Skeletal muscle tissue (tissue), 4 donors: ENCODE results near the gene TNFRSF12A. TPM values are rescaled to one million over a fixed set of nuclear protein-coding genes. Genes with fewer than 3 reads are reported as not detected.

ENCODE experiments used
- H3K27ac ChIP-seq: one replicate; pipeline ENCODE4 v1.7.0; 2013; ENCODE audit warnings: mild to moderate bottlenecking, low read depth, low read length, inconsistent platforms
- H3K27me3 ChIP-seq, 3 donors: one replicate each; pipeline ENCODE4 v1.7.0; 2013; ENCODE audit warnings: low read length in 3 of 3; ENCODE audit not compliant: control insufficient read depth in 3 of 3, insufficient read depth in 3 of 3
- H3K36me3 ChIP-seq, 3 donors: one replicate each; pipeline ENCODE4 v1.7.0; 2013; ENCODE audit warnings: low read length in 3 of 3; ENCODE audit not compliant: control insufficient read depth in 3 of 3, insufficient read depth in 3 of 3
- H3K4me1 ChIP-seq, 3 donors: one replicate each; pipeline ENCODE4 v1.7.0; 2013; ENCODE audit warnings: low read length in 3 of 3, mild to moderate bottlenecking in 3 of 3; ENCODE audit not compliant: control insufficient read depth in 3 of 3, insufficient read depth in 3 of 3
- H3K4me3 ChIP-seq, 3 donors: one replicate each; pipeline ENCODE4 v1.7.0; 2013; ENCODE audit warnings: low read length in 3 of 3
- H3K9ac ChIP-seq, 3 donors: one replicate each; pipeline ENCODE4 v1.7.0; 2013; ENCODE audit warnings: low read length in 3 of 3, mild to moderate bottlenecking in 3 of 3, moderate library complexity in 2 of 3, low read depth in 1 of 3
- H3K9me3 ChIP-seq, 3 donors: one replicate each; pipeline ENCODE4 v1.7.0; 2013; ENCODE audit warnings: low read length in 3 of 3; ENCODE audit not compliant: control insufficient read depth in 3 of 3
- total RNA-seq: library from RNA; depleted of rRNA; stranded (reverse); fragments of >200 nt; gene quantifications from one replicate; pipeline ENCODE4 v1.2.3, GENCODE V29; 2014
- donor health status: Osteomylitis.

Gene TNFRSF12A
- total RNA-seq, 1 donor from 2014 or later = 28.7 TPM

DNA sequence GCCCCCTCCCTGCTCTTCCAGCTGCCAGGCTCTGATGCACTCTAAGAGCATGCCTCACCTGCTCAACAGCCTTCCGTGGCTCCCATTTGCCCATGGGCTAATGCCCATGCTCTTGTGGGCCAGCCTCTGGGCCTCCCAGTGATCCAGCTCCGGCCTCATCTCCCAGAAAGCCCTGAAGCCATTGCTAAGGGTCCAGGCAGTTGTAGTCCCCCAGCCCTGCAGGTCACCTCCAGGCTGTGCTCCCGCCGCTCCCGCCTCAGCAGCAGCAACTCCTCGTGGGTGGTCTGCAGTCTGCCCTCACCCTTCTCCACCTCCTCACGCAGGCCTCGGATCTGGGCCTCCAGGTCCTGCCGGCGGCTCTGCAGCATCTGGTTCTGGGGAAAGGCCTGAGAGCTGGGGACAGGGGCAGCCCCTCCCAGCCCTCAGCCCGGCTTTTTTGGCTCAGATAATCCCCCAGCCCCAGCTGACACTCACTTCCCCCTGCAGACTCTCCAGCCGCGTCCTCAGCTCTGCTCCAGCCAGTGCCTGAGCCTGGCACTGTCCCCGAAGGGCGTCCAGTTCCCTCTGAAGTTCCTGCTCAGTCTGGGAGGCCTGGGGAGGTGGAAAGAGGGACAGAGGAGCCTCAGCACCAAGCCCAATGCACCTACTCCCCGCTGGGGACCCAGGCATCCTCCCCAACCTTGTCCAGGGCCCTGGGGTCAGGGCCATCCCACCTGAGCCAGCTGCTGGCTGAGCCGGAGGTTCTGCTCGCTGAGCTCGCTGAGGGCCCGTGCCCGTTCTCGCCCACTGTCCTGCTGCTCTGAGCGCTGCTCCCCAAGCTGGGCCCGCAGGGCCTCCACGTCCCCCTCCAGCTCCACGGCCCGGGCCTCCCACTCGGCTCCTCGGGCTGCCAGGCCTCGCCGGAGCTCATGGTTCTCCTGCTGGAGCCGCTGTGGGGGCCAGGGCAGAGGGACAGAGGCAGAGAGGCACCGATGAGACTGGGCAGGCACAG, 10.3 kb downstream of the TNFRSF12A start:
- no peak overlapping the region for H3K27ac ChIP-seq
- H3K9me3 ChIP-seq = no peaks in the 10 kb centered on the region
- peaks cover 14 to 19% (median 19%) of the 10 kb centered on the region in 3 donors for H3K36me3 ChIP-seq
- H3K4me3 ChIP-seq = no peak overlapping the region
- no peak overlapping the region for H3K9ac ChIP-seq
- H3K4me1 ChIP-seq = peaks cover 0 to 13% (median 12%) of the 10 kb centered on the region in 3 donors
- H3K27me3 ChIP-seq = peaks cover 48 to 59% (median 50%) of the 10 kb centered on the region in 3 donors

- peaks cover 0 to 12% (median 12%) of the 10 kb centered on the region in 3 donors for H3K4me1 ChIP-seq
- no peaks in the 10 kb centered on the region for H3K9me3 ChIP-seq
- H3K27ac ChIP-seq = no peak overlapping the region
- H3K9ac ChIP-seq = no peak overlapping the region
- H3K27me3 ChIP-seq = peaks cover 67 to 75% (median 67%) of the 10 kb centered on the region in 3 donors
- H3K4me3 ChIP-seq = no peak overlapping the region
- H3K36me3 ChIP-seq = no peaks in the 10 kb centered on the region
Measured at GRCh38 chr16:3032624-3033023, 12.5 kb downstream of the TNFRSF12A start.

DNA sequence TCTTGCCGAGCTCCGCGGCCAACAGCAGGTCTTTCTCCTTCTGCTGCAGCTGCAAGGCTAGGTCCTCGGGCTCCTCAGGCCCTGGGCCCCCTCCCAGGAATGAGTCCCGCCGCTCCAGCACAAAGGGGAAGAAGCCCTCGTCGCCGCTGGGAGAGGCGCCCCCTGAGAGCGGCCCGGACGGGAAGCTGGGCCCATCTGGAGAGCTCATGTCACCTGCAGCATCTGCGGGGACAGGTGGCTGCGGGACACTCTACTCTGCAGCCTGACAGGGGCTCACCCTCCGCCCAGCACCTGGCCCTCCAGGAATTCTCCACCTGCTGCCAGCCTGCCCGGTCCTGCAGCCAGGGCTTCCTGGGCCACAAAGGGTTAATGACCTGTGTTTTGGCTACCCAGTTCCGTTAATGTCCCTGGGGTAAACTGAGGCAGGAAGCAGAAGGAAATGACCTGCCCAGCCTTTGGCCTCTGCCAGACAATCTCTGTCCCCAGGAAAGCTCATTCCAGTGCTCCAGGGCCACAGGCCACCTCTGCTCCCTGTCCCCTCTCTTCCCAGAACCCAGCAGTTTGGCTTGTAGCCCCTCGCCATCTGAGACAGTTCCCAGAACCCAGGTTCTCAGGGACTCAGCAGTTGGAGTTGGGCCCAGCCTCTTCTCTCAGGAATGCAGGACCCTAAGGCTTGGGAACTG, 15.3 kb downstream of the TNFRSF12A start:
- no peaks in the 10 kb centered on the region for H3K4me1 ChIP-seq
- H3K27ac ChIP-seq = no peak overlapping the region
- no peak overlapping the region for H3K9ac ChIP-seq
- H3K9me3 ChIP-seq = no peaks in the 10 kb centered on the region
- no peaks in the 10 kb centered on the region for H3K36me3 ChIP-seq
- H3K27me3 ChIP-seq = peaks cover 64 to 84% (median 71%) of the 10 kb centered on the region in 3 donors
- H3K4me3 ChIP-seq = no peak overlapping the region

DNA sequence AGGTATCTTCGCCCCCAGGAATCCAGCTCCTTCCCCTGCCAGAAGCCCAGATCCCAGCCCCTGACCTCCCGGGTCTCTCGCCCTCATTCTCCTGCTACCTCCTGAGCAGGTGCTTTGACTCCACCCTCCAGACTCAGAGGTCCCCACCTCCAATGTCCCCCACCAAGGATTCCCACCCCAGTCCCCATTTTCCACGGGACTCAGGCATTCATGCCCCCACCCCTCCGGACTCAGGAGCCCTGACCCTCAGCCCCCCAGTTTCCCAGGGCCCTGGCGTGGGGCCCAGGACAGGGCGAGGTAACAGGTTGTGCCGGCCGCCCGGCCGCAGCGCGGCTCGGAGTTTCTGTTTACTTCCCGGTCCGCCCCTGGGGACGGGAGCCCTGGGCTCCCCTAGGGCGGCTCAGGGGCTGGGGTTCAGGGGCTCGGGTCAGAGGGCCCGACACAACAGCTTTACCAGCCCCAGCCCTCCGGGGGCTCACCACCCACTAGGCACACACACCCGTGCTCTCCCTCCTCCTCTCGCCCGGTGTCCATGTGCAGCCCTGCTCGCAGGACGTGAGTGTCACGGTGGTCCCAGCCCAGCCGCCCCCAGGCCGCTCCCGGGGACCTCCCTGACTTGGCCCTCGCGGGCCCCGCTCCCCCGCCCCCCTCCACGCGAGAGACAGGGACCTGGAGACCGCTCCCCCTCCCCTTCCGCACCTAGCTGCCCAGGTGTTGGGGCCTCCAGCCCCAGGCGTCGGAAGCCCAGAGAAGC, 16.0 kb downstream of the TNFRSF12A start:
- Histone ChIP-seq H3K27ac (no peak overlapping the region), H3K4me3 (no peak overlapping the region), H3K4me1 (no peaks in the 10 kb centered on the region), H3K36me3 (no peaks in the 10 kb centered on the region), H3K9ac (no peak overlapping the region), H3K27me3 (peaks cover 59 to 79% (median 66%) of the 10 kb centered on the region in 3 donors), H3K9me3 (no peaks in the 10 kb centered on the region)

- H3K9me3 ChIP-seq = no peaks in the 10 kb centered on the region
- H3K27me3 ChIP-seq = peaks cover 57 to 78% (median 65%) of the 10 kb centered on the region in 3 donors
- H3K27ac ChIP-seq = no peak within 1 kb of the TSS
- H3K9ac ChIP-seq = no peak within 1 kb of the TSS
- H3K4me3 ChIP-seq = no peak within 1 kb of the TSS
- no peaks in the 10 kb centered on the region for H3K36me3 ChIP-seq
- H3K4me1 ChIP-seq = no peaks in the 10 kb centered on the region
Measured at GRCh38 chr16:3036726-3037315, 16.7 kb downstream of the TNFRSF12A start, which contains the start of gene BICDL2. Gene BICDL2, minus strand, starts transcription at chr16:3036944. Its CDS starts 1,448 bp downstream, at chr16:3035496.

DNA sequence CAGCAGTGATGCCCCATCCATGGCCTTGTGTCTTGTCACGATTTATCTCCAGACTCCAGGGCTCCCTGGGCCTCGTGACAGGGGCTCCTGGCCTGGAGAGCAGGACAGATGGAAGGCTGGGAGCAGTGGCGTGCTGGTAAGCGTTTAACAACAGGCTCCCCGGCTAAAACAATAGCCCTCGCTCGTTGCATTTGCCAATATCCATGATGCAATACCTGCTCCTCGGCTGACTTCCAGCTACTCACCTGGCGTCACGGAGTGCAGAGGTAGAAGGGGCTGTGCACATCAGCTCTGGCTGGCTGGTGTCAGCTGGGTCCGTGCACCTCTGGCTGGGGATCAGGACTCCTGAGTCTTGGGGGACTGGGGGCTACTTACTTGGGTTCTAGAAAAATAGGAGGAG, 18.1 kb downstream of the TNFRSF12A start:
- Histone ChIP-seq H3K4me1 (no peaks in the 10 kb centered on the region), H3K9me3 (no peaks in the 10 kb centered on the region), H3K4me3 (no peak overlapping the region), H3K27ac (no peak overlapping the region), H3K36me3 (no peaks in the 10 kb centered on the region), H3K27me3 (peaks cover 57 to 77% (median 67%) of the 10 kb centered on the region in 3 donors), H3K9ac (no peak overlapping the region)

GRCh38 chr16:3038896-3039295, 18.7 kb downstream of the TNFRSF12A start:
- Histone ChIP-seq H3K27ac (no peak overlapping the region), H3K36me3 (no peaks in the 10 kb centered on the region), H3K4me1 (no peaks in the 10 kb centered on the region), H3K9me3 (no peaks in the 10 kb centered on the region), H3K9ac (no peak overlapping the region), H3K4me3 (no peak overlapping the region), H3K27me3 (peaks cover 52 to 77% (median 68%) of the 10 kb centered on the region in 3 donors)

DNA sequence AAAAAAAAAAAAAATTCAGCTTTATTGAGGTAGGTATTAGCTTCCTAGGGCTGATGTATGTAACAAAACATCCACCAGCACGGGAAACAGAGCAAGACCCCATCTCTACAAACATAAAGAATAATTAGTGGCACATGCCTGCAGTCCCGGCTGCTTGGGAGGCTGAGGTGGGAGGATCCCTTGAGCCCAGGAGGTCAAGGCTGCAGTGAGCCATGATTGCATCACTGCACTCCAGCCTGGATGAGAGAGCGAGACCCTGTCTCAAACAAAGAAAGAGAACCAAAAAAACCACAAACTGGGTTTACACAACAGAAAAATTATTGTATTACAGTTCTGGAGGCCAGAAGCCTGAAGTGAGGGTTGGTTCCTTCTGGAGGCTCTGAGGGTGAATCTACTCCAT, 22.2 kb downstream of the TNFRSF12A start:
- H3K4me1 ChIP-seq = peaks cover 5 to 7% (median 6%) of the 10 kb centered on the region in 3 donors
- H3K27me3 ChIP-seq = peaks cover 48 to 83% (median 71%) of the 10 kb centered on the region in 3 donors

GRCh38 chr16:3044708-3045107, 24.5 kb downstream of the TNFRSF12A start:
- no peak overlapping the region for H3K27ac ChIP-seq
- H3K36me3 ChIP-seq = no peaks in the 10 kb centered on the region
- H3K27me3 ChIP-seq = peaks cover 51 to 80% (median 72%) of the 10 kb centered on the region in 3 donors
- peaks cover 5 to 7% (median 6%) of the 10 kb centered on the region in 3 donors for H3K4me1 ChIP-seq
- no peak overlapping the region for H3K9ac ChIP-seq
- H3K4me3 ChIP-seq = no peak overlapping the region
- no peaks in the 10 kb centered on the region for H3K9me3 ChIP-seq

More for the DNA sequence above, 22.2 kb downstream of the TNFRSF12A start:
- Histone ChIP-seq H3K4me3 (no peak overlapping the region), H3K9me3 (no peaks in the 10 kb centered on the region), H3K9ac (no peak overlapping the region), H3K27ac (no peak overlapping the region), H3K36me3 (no peaks in the 10 kb centered on the region)
